HFF-Myc (cell line): ENCODE results near the gene KCNG3.

Source experiments
- DNase-seq: peaks from one replicate; pipeline ENCODE4 v3.0.0-alpha.2; 2011; ENCODE audit warnings: low read depth; ENCODE audit errors: extremely low read depth
- H3K4me3 ChIP-seq: replicated peaks from 2 replicates; pipeline ENCODE4 v1.5.1; 2011; ENCODE audit warnings: low read depth, mild to moderate bottlenecking, control low read depth, low read length
- CTCF ChIP-seq: IDR thresholded peaks from 2 replicates; pipeline ENCODE4 v1.5.1; 2012; ENCODE audit warnings: mild to moderate bottlenecking, low read depth, low read length, control low read depth; ENCODE audit errors: missing control alignments

The KCNG3 gene

GRCh38 chr2:42493468-42494354, at the start of gene KCNG3:
KCNG3 (minus strand) TSS chr2:42493982; CDS start chr2:42493501, 481 bp downstream.
- no peak for TF ChIP-seq CTCF
- DNase-seq = no peak
- H3K4me3 ChIP-seq = peak within 1 kb of the TSS; percentile 47

- TF ChIP-seq CTCF = no peak
- no peak for DNase-seq
Measured at GRCh38 chr2:42542871-42543270, 49.1 kb upstream of the KCNG3 start.

DNA sequence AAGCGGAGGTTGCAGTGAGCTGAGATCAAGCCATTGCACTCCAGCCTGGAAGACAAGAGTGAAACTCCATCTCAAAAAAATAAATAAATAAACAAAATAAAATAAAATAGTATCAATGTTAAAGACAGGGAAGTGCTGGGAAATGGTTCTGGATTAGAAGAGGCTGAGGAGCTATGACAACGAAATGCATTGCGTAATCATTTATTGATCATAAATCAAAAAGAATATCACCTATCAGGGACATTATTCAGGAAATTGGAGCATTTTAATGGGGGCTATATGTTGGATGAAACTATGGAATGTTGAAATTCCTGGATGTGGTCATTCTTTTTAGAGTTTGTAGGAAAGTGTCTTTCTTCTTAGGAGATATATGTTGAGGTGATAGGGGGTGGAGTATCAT, 43.7 kb upstream of the KCNG3 start:
- no peak for TF ChIP-seq CTCF
- DNase-seq = no peak
- no peak overlapping the region for H3K4me3 ChIP-seq

More at GRCh38 chr2:42542871-42543270, 49.1 kb upstream of the KCNG3 start:
- no peak overlapping the region for H3K4me3 ChIP-seq

DNA sequence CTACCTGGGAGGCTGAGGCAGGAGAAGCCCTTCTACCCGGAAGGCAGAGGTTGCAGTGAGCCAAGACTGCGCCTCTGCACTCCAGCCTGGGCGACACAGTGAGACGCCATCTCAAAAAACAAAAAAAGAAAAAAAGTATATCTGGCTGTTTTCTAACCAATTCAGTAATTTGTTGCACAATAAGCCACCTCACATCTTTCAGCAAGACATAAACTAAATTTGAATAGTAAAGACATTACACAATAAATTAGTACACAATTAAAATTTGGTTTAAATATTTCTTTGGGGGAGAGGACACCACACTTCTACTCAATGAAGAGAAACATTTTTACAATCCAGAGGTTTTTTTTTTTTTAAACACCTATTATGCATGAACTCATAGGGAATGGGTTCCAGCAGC, 38.6 kb upstream of the KCNG3 start:
- H3K4me3 ChIP-seq = no peak overlapping the region
- no peak for TF ChIP-seq CTCF
- no peak for DNase-seq

GRCh38 chr2:42523341-42523740, 29.6 kb upstream of the KCNG3 start:
- no peak overlapping the region for H3K4me3 ChIP-seq
- no peak for DNase-seq
- no peak for TF ChIP-seq CTCF

- no peak for DNase-seq
- no peak overlapping the region for H3K4me3 ChIP-seq
- no peak for TF ChIP-seq CTCF
Measured at GRCh38 chr2:42522035-42522434, 28.3 kb upstream of the KCNG3 start.

- DNase-seq = no peak
- TF ChIP-seq CTCF = no peak
- H3K4me3 ChIP-seq = no peak overlapping the region
Measured at GRCh38 chr2:42519624-42520023, 25.8 kb upstream of the KCNG3 start.
